ENCODE data around the gene ABCA13. TPM values are rescaled to one million over a fixed set of nuclear protein-coding genes. Genes with fewer than 3 reads are reported as not detected.

Gene ABCA13
- total RNA-seq, 1 donor from 2014 or later: 0.02 TPM

DNA sequence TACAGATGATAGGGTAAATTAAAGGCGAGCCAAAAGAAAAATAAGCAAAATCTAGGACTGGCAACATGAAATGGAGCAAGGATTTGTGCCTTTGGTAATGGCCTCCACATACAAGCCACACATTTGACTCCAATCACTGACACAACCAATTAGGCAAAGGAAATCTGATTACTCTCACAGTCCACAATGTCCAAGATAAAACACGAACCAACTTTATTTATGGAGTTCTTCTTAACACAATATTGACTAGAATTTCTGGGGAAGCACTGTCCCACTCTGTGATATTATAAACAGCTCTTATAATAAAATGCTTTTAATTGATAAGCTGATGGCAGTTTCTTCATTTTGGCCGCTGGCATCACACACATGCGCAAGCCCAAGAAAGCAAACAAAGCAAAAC is 334.2 kb downstream of the ABCA13 start:
- Mint-ChIP-seq H3K4me1 (ENCODE audit: low read depth) (no peaks in the 10 kb centered on the region), H3K27me3 (ENCODE audit: low read depth) (no peaks in the 10 kb centered on the region), H3K4me3 (ENCODE audit: low read depth) (no peak overlapping the region), H3K27ac (no peak overlapping the region), H3K36me3 (ENCODE audit: low read depth) (no peaks in the 10 kb centered on the region), H3K9me3 (no peaks in the 10 kb centered on the region)
- intact Hi-C loops (cut with micrococcal nuclease): no loop called here
- no peak for DNase-seq (ENCODE audit: low spot score)

DNA sequence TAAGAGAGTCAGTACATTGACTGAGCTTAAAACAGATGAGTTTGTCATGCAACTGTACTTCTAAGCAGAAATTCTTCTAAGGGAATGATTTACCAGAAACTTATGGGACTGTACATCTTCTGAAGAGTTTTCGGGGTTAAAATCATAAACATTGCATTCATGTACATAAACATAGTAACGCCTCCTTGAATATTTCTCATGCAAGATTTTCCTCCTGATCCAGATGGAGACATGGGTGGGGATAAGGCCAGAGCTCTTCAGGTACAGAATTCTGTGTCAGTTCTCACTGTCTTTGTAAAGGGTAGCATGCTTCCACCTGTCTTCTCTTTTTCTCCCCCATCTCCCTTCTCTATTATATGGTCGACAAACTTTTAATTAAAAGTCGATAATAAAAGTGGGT is 335.3 kb downstream of the ABCA13 start:
- Mint-ChIP-seq H3K36me3 (ENCODE audit: low read depth) (no peaks in the 10 kb centered on the region), H3K27me3 (ENCODE audit: low read depth) (no peaks in the 10 kb centered on the region), H3K4me1 (ENCODE audit: low read depth) (peaks cover 1% of the 10 kb centered on the region), H3K4me3 (ENCODE audit: low read depth) (no peak overlapping the region), H3K9me3 (no peaks in the 10 kb centered on the region), H3K27ac (no peak overlapping the region)
- DNase-seq (ENCODE audit: low spot score): no peak
- intact Hi-C loops (cut with micrococcal nuclease): no loop called here

DNA sequence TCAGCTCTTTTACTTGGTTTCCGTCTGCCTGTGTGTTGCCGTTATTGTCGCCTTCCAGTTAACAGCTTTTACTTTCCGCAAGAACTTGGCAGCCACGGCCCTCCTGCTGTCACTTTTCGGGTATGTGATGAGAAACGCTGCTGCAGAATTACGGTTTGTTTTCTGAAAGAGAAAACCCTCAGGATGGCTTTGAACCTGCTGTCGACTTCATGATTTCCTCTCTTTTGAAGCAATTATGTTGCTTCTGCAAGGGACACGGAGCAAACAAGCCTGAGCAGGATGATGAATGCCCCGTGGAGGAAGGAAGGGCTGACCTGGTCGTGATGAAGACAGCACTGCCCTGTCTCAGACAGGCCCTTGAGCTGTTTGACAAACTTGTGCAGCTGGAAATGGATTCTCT is 339.8 kb downstream of the ABCA13 start:
- no peak for DNase-seq (ENCODE audit: low spot score)
- intact Hi-C loops (cut with micrococcal nuclease): no loop called here
- Mint-ChIP-seq H3K4me1 (ENCODE audit: low read depth) (peaks cover 1% of the 10 kb centered on the region), H3K4me3 (ENCODE audit: low read depth) (no peak overlapping the region), H3K36me3 (ENCODE audit: low read depth) (no peaks in the 10 kb centered on the region), H3K9me3 (no peaks in the 10 kb centered on the region), H3K27me3 (ENCODE audit: low read depth) (peaks cover 2% of the 10 kb centered on the region), H3K27ac (no peak overlapping the region)

DNA sequence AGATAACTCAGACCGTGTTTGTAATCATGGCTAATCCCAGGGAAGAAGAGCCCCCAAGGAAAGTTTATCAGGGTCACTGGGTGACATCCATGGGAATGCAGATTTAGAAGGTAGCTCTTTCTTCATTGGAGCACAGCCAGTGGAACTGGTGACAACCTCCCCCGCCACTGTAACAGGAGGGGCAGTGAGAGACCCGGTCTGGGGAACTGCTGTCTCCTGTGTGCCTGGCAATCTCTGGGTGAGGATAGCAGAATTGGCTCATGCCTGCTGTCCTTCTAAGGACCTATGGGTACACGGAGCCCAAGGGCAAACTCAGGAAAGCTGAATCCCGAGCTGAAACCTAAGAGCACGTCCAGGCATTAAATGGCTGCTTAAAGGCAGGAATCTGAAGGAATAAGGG is 341.6 kb downstream of the ABCA13 start:
- no peaks in the 10 kb centered on the region for H3K9me3 Mint-ChIP-seq
- no peak overlapping the region for H3K4me3 Mint-ChIP-seq (ENCODE audit: low read depth)
- peaks cover 1% of the 10 kb centered on the region for H3K4me1 Mint-ChIP-seq (ENCODE audit: low read depth)
- H3K27me3 Mint-ChIP-seq (ENCODE audit: low read depth): peaks cover 2% of the 10 kb centered on the region
- DNase-seq (ENCODE audit: low spot score): no peak
- no peak overlapping the region for H3K27ac Mint-ChIP-seq
- intact Hi-C loops (cut with micrococcal nuclease): no loop called here
- H3K36me3 Mint-ChIP-seq (ENCODE audit: low read depth): no peaks in the 10 kb centered on the region

DNA sequence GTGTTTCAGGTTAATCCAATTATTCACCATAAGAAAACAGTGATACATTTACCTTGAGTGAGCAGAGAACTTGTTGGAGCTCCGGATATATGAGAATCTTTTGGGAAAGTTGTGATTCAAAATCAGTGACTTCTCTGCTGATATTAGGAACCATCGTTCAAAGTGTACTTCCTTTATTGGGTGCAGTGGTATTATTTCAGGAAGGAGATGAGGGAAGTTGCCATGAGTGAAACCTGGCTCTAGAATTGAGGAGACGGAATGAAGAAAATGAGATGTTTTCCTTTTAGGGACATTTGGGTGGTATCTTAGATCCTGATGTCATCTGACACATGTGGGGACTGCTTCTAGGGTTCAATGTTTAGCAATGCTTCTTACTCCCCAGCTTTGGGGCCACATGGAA is 343.9 kb downstream of the ABCA13 start:
- peaks cover 2% of the 10 kb centered on the region for H3K27me3 Mint-ChIP-seq (ENCODE audit: low read depth)
- intact Hi-C loops (cut with micrococcal nuclease): no loop called here
- no peak overlapping the region for H3K4me3 Mint-ChIP-seq (ENCODE audit: low read depth)
- DNase-seq (ENCODE audit: low spot score): no peak
- H3K36me3 Mint-ChIP-seq (ENCODE audit: low read depth): no peaks in the 10 kb centered on the region
- no peaks in the 10 kb centered on the region for H3K9me3 Mint-ChIP-seq
- no peak overlapping the region for H3K27ac Mint-ChIP-seq
- H3K4me1 Mint-ChIP-seq (ENCODE audit: low read depth): peaks cover 1% of the 10 kb centered on the region

DNA sequence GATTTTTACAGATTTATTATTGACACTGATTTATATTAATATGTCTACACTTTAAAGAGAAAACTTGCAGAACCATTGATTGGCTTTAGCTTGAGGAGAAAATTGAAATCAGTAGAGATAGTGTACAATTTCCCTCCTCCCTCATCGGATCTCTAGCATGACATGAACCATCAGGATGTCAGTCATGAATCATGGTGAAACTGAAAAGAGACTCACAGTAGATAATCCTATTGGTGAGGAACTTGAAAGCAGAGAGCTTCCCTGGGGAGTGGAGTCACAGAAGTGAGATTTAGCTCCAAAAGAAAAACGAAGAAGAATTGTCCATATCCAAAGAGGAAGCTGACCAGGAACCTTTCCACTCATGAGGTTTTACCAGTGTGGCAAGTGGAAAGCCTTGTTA is 346.8 kb downstream of the ABCA13 start:
- no peaks in the 10 kb centered on the region for H3K9me3 Mint-ChIP-seq
- H3K36me3 Mint-ChIP-seq (ENCODE audit: low read depth): no peaks in the 10 kb centered on the region
- no peaks in the 10 kb centered on the region for H3K27me3 Mint-ChIP-seq (ENCODE audit: low read depth)
- intact Hi-C loops (cut with micrococcal nuclease): no loop called here
- no peak for DNase-seq (ENCODE audit: low spot score)
- H3K27ac Mint-ChIP-seq: no peak overlapping the region
- no peak overlapping the region for H3K4me3 Mint-ChIP-seq (ENCODE audit: low read depth)
- no peaks in the 10 kb centered on the region for H3K4me1 Mint-ChIP-seq (ENCODE audit: low read depth)

DNA sequence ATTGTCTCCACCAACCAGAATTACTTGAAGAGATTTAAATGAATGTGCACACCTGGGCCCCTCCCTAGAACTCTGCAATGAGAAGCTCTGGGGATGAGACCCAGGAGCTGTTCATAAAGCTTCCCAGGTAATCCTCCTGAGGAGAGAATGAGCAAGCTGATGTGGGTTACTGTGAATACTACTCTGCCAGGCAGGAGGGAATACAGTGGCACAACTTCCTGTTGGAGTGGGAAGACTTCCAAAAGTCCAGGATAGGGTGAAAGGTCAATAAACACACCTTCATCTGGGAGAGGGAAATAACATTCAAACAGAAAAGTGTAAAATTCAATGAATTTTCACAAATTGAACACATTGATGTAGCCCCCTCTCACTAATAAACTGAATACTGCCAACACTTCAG is 351.4 kb downstream of the ABCA13 start:
- H3K9me3 Mint-ChIP-seq: no peaks in the 10 kb centered on the region
- H3K4me3 Mint-ChIP-seq (ENCODE audit: low read depth): no peak overlapping the region
- H3K27me3 Mint-ChIP-seq (ENCODE audit: low read depth): no peaks in the 10 kb centered on the region
- no peak for DNase-seq (ENCODE audit: low spot score)
- H3K27ac Mint-ChIP-seq: no peak overlapping the region
- H3K36me3 Mint-ChIP-seq (ENCODE audit: low read depth): no peaks in the 10 kb centered on the region
- intact Hi-C loops (cut with micrococcal nuclease): no loop called here
- H3K4me1 Mint-ChIP-seq (ENCODE audit: low read depth): no peaks in the 10 kb centered on the region

DNA sequence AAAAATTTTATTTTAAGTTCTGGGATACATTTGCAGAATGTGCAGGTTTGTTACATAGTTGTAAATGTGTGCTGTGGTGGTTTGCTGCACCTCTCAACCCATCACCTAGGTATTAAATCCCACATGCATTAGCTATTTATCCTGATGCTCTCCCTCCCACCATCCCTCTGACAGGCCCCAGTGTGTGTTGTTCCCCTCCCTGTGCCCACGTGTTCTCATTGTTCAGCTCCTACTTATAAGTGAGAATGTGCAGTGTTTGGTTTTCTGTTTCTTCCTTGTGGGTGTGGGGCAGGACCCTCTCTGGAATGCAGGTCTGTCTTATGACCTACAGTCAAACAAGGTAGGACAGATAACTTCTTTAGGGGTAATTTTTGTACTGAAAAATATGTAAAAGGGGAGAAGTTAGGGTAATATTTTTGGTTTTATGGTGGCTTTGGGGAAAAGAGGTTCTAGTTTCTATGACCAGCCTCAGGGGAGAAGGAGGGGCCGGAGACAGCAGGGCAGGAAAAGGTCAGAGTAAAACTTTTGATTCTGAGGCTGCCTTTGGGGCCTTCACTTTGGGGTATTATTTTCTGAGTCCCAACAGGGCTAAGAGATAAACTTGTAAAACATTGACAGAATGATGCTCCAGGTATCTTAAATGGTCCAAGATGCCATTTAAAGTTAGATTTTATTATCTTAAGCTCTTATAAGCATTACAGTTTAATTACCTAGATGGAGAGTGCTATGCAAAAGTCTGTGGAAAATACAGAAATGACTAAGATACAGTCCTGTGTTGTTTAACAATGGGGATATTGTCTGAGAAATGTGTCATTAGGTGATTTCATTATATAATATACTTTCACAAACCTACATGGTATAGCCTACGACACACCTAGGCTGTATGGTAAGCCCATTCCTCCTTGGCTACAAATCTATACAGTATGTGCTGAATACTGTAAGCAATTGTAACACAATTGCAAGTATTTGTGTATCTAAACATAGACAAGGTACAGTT is 354.8 kb downstream of the ABCA13 start:
- intact Hi-C loops (cut with micrococcal nuclease): no loop called here
- no peak for DNase-seq (ENCODE audit: low spot score)
- Mint-ChIP-seq H3K4me1 (ENCODE audit: low read depth) (no peaks in the 10 kb centered on the region), H3K9me3 (no peaks in the 10 kb centered on the region), H3K27me3 (ENCODE audit: low read depth) (no peaks in the 10 kb centered on the region), H3K36me3 (ENCODE audit: low read depth) (no peaks in the 10 kb centered on the region), H3K27ac (no peak overlapping the region), H3K4me3 (ENCODE audit: low read depth) (no peak overlapping the region)

DNA sequence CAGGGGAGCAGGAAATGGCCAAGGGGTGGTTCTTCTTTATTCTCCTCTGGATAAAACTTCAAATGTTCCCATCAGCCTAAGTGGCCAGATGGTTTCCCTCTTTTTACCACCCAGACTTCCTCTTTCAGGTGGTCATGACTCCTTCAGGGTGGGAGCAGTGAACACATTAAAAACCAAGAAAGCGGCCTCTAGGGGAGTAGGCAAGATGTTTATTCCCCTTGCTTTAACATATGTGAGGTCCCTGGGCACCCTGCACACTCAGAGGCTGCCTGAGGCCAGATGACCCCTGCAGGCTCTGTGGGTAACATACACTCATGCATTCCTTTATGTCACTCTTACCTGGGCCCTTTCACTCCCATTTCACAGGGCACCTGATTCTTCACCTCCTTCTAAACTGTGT is 357.4 kb downstream of the ABCA13 start:
- Mint-ChIP-seq H3K27ac (no peak overlapping the region), H3K9me3 (no peaks in the 10 kb centered on the region), H3K4me1 (ENCODE audit: low read depth) (no peaks in the 10 kb centered on the region), H3K27me3 (ENCODE audit: low read depth) (no peaks in the 10 kb centered on the region), H3K4me3 (ENCODE audit: low read depth) (no peak overlapping the region), H3K36me3 (ENCODE audit: low read depth) (no peaks in the 10 kb centered on the region)
- no peak for DNase-seq (ENCODE audit: low spot score)
- intact Hi-C loops (cut with micrococcal nuclease): no loop called here

DNA sequence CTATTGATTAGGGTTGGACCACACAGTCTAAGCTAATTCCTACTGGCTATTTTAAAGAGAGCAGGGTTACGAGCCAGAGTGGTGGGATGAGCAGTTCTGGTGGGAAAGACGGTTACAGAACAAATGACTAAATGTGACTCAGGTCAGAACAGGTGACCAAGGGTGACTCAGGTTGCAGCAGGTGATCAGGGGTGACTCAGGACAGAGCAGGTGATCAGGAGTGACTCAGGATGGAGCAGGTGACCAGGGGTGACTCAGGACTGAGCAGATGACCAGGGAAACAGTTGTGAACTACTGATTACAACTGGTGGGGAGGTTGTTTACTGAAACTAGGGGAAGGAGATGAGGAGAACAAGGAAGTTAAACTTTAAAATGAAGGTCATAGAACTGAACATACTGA is 366.3 kb downstream of the ABCA13 start:
- Mint-ChIP-seq H3K4me3 (ENCODE audit: low read depth) (no peak overlapping the region), H3K27me3 (ENCODE audit: low read depth) (no peaks in the 10 kb centered on the region), H3K4me1 (ENCODE audit: low read depth) (no peaks in the 10 kb centered on the region), H3K9me3 (peaks cover 12% of the 10 kb centered on the region), H3K27ac (no peak overlapping the region), H3K36me3 (ENCODE audit: low read depth) (no peaks in the 10 kb centered on the region)
- no peak for DNase-seq (ENCODE audit: low spot score)
- intact Hi-C loops (cut with micrococcal nuclease): no loop called here

DNA sequence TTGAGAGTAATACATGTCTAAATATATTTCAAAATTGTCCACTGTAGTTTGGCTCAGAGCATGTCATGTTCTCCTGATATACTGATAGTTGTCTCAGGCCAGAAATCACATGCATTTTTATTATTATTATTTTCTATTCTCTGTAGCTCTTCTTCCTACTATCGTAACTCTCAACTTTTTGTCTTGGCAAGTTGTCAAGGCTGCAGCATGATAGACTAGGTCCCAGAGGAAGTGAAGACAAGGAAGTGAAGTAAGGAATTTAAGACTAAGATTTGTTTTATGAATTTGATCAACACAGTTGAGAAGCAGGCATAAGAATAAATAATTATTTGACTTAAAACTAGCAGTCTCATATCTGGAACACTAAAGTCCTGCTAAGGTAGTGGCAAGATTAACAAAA is 369.5 kb downstream of the ABCA13 start:
- Mint-ChIP-seq H3K27me3 (ENCODE audit: low read depth) (no peaks in the 10 kb centered on the region), H3K27ac (no peak overlapping the region), H3K4me3 (ENCODE audit: low read depth) (no peak overlapping the region), H3K4me1 (ENCODE audit: low read depth) (no peaks in the 10 kb centered on the region), H3K9me3 (peaks cover 7% of the 10 kb centered on the region), H3K36me3 (ENCODE audit: low read depth) (no peaks in the 10 kb centered on the region)
- no peak for DNase-seq (ENCODE audit: low spot score)
- intact Hi-C loops (cut with micrococcal nuclease): no loop called here

DNA sequence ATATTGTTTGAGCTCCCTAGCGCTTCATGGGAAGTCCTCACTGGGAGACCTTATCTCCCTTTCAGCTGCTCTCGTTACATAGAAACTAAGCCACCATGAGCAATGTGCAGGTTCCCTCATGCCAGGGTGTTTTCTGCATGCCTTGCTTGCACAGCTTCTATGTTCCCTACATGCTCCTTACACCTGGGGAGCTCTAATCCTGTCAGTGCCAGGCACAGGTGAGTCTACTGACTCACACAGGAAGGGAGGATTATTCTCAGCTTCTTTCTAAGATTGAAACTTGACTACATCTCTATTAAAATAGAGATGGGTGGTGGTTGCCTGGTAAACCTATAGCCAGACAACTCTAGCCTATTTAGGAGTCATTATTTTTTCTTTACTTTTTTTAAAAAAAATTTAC is 377.4 kb downstream of the ABCA13 start:
- intact Hi-C loops (cut with micrococcal nuclease): no loop called here
- Mint-ChIP-seq H3K9me3 (peaks cover 3% of the 10 kb centered on the region), H3K4me1 (ENCODE audit: low read depth) (no peaks in the 10 kb centered on the region), H3K27ac (no peak overlapping the region), H3K36me3 (ENCODE audit: low read depth) (no peaks in the 10 kb centered on the region), H3K4me3 (ENCODE audit: low read depth) (no peak overlapping the region), H3K27me3 (ENCODE audit: low read depth) (no peaks in the 10 kb centered on the region)
- no peak for DNase-seq (ENCODE audit: low spot score)

DNA sequence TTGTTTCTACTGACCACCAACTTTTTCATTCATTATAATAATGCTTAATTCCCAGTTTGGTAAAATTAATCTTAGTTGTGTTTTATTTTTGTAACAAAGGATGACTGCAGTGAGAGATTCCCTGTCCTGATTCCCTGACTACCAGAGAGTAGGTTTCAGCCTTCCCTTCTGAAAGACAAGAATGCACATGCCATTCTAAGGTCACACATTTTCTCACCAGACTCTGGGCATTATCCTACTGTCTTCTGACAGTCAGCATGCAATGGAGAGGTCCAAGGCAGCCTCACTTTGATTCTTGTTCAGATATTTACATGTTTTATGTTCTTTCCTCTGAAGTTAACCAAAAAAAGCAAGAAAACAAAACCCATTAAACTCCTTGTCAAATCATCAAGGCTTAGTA is 380.4 kb downstream of the ABCA13 start:
- intact Hi-C loops (cut with micrococcal nuclease): no loop called here
- no peaks in the 10 kb centered on the region for H3K27me3 Mint-ChIP-seq (ENCODE audit: low read depth)
- H3K9me3 Mint-ChIP-seq: peaks cover 3% of the 10 kb centered on the region
- H3K36me3 Mint-ChIP-seq (ENCODE audit: low read depth): no peaks in the 10 kb centered on the region
- DNase-seq (ENCODE audit: low spot score): no peak
- H3K4me3 Mint-ChIP-seq (ENCODE audit: low read depth): no peak overlapping the region
- no peaks in the 10 kb centered on the region for H3K4me1 Mint-ChIP-seq (ENCODE audit: low read depth)
- H3K27ac Mint-ChIP-seq: no peak overlapping the region

Measured in activated T-helper 2 cell treated with anti-CD3 and anti-CD28 coated beads, Interferon-gamma antibody, Interleukin-2, Interleukin-4, amounts not matched to agents 10 μg/mL and 5 μg/mL and 100 μg/mL, durations not matched to agents 14 hours and 24 hours and 36 hours (primary cell).